K562 (cell line): ENCODE measurements around the gene FAM89B. TPM values are rescaled to one million over a fixed set of nuclear protein-coding genes. Genes with fewer than 3 reads are reported as not detected.

Source experiments
- ATAC-seq: fragments of 200-7000 bp; cut with Tn5 transposase; 3 replicates; pipeline ENCODE4 v1.9.1; 2020; ENCODE audit warnings: moderate library complexity
- BruUV-seq: library from RNA; stranded (reverse); fragments of 400-500 nt; replicated peaks from 2 replicates; lab custom pipeline; 2021; lab: Mats Ljungman, UMichigan
- CTCF ChIA-PET: fragments of 300-600 bp; formaldehyde crosslinking; extraction: SDS; loops from one replicate; lab custom pipeline; 2021; ENCODE audit warnings: low intra/inter-chr PET ratio; lab: Yijun Ruan, JAX
- POLR2A ChIA-PET: fragments of 300-600, 350-650 bp; sonication (Branson Sonifier 250); formaldehyde crosslinking; extraction: SDS; loops from one replicate; lab custom pipeline; 2021; ENCODE audit warnings: antibody characterized with exemption, inconsistent platforms; lab: Yijun Ruan, JAX
- DNase-seq, 4 experiments: peaks; one replicate each; pipeline versions ENCODE4 v3.0.0 to v3.0.0-alpha.2; 2011 to 2018; ENCODE audit warnings: low spot score in 3 of 4, mixed read lengths in 3 of 4; ENCODE audit errors: extremely low read depth in 1 of 4
- FAIRE-seq: peaks from 2 replicates; lab custom pipeline; 2011; peaks lifted over from hg19 to GRCh38; lab: Jason Lieb, UNC
- H2AFZ ChIP-seq: 2 replicates; pipeline ENCODE4 v1.6.0; 2011; ENCODE audit warnings: low read depth, low read length, control low read depth, inconsistent platforms
- H3K27ac ChIP-seq: fragments of 200-600 bp; 3 replicates; pipeline ENCODE4 v1.8.0; 2011; ENCODE audit warnings: low read depth, mild to moderate bottlenecking, control low read depth, inconsistent platforms, low read length, moderate library complexity, mixed read lengths; ENCODE audit errors: extremely low read depth
- H3K27me3 ChIP-seq, 2 experiments: fragments of 300-600 bp in 1 of 2; 2 replicates in 1 of 2; 3 replicates in 1 of 2; pipeline versions ENCODE4 v1.6.0 to v1.8.0; 2011; ENCODE audit warnings: inconsistent platforms in 2 of 2, low read length in 2 of 2, mild to moderate bottlenecking in 1 of 2, mixed read lengths in 1 of 2, moderate library complexity in 1 of 2; ENCODE audit not compliant: control insufficient read depth in 2 of 2, insufficient read depth in 2 of 2
- H3K36me3 ChIP-seq: fragments of 300-600 bp; 3 replicates; pipeline ENCODE4 v1.8.0; 2011; ENCODE audit warnings: mild to moderate bottlenecking, low read length, inconsistent platforms; ENCODE audit not compliant: control insufficient read depth, insufficient read depth
- H3K4me1 ChIP-seq, 2 experiments: fragments of 200-600 bp in 1 of 2; replicated peaks in 1 of 2; 2 replicates in 1 of 2; 3 replicates in 1 of 2; pipeline versions ENCODE4 v1.5.1 to v1.8.0; 2011; ENCODE audit warnings: inconsistent platforms in 2 of 2, low read length in 2 of 2, mild to moderate bottlenecking in 1 of 2, mixed read lengths in 1 of 2, moderate library complexity in 1 of 2; ENCODE audit not compliant: control insufficient read depth in 2 of 2, insufficient read depth in 2 of 2
- H3K4me2 ChIP-seq: 2 replicates; pipeline ENCODE4 v1.6.1; 2011; ENCODE audit warnings: low read length, control low read depth, inconsistent platforms, mixed read lengths; ENCODE audit not compliant: insufficient read depth
- H3K4me3 ChIP-seq: fragments of 200-600 bp; sonication (generic), shearing (Covaris generic); 2 replicates; pipeline ENCODE4 v1.5.1; 2016; ENCODE audit warnings: control low read depth, inconsistent platforms
- H3K79me2 ChIP-seq: fragments of 200-600 bp; 3 replicates; pipeline ENCODE4 v1.8.0; 2011; ENCODE audit warnings: low read length, inconsistent platforms; ENCODE audit not compliant: control insufficient read depth, insufficient read depth
- H3K9ac ChIP-seq, 2 experiments: 2 replicates each; pipeline versions ENCODE4 v1.6.0 to v1.6.1; 2011; ENCODE audit warnings: low read depth in 2 of 2, low read length in 2 of 2, control low read depth in 1 of 2, inconsistent platforms in 1 of 2, mild to moderate bottlenecking in 1 of 2, mixed read lengths in 1 of 2; ENCODE audit not compliant: insufficient read depth in 1 of 2
- H3K9me1 ChIP-seq: one replicate; pipeline ENCODE4 v1.6.0; 2011; ENCODE audit warnings: inconsistent platforms, mild to moderate bottlenecking, low read length, moderate library complexity; ENCODE audit not compliant: control insufficient read depth, insufficient read depth
- H3K9me3 ChIP-seq: replicated peaks from 2 replicates; pipeline ENCODE4 v1.5.1; 2011; ENCODE audit warnings: low read depth, low read length, inconsistent platforms; ENCODE audit not compliant: control insufficient read depth, insufficient read depth
- H4K20me1 ChIP-seq: replicated peaks from 2 replicates; pipeline ENCODE4 v1.6.1; 2011; ENCODE audit warnings: low read length, inconsistent platforms, mixed read lengths; ENCODE audit not compliant: control insufficient read depth, insufficient read depth
- EP300 ChIP-seq: IDR thresholded peaks from 2 replicates; pipeline ENCODE4 v1.6.1; 2012; ENCODE audit warnings: low read length, improper control_type of control experiment
- GATAD2B ChIP-seq: fragments of 450-650 bp; IDR thresholded peaks from 2 replicates; pipeline ENCODE4 v1.6.1; 2017; ENCODE audit warnings: mild to moderate bottlenecking, borderline replicate concordance
- HCFC1 ChIP-seq: IDR thresholded peaks from 2 replicates; pipeline ENCODE4 v1.6.1; 2012; ENCODE audit warnings: low read depth, low read length, improper control_type of control experiment
- HNRNPK ChIP-seq: fragments of 200-400 bp; formaldehyde crosslinking; IDR thresholded peaks from one replicate; pipeline ENCODE4 v1.6.1; 2018; ENCODE audit warnings: mild to moderate bottlenecking, low read depth, low read length; ENCODE audit not compliant: poor library complexity, severe bottlenecking
- KAT7 ChIP-seq: sonication (generic); formaldehyde crosslinking; IDR thresholded peaks from 2 replicates; pipeline ENCODE4 v1.8.0; 2022; ENCODE audit warnings: missing genetic modification reagents, mild to moderate bottlenecking, borderline replicate concordance
- MYC ChIP-seq, 2 experiments: fragments of 250-450 bp in 1 of 2; sonication (Bioruptor Pico) in 1 of 2; IDR thresholded peaks; 2 replicates each; pipeline versions ENCODE4 v1.5.1 to v1.6.1; 2012 to 2021; ENCODE audit warnings: low read depth in 2 of 2, borderline replicate concordance in 1 of 2, improper control_type of control experiment in 1 of 2, low read length in 1 of 2, mild to moderate bottlenecking in 1 of 2, moderate library complexity in 1 of 2
- NCOA1 ChIP-seq: fragments of 450-650 bp; IDR thresholded peaks from 2 replicates; pipeline ENCODE4 v1.6.1; 2016; ENCODE audit warnings: low read depth
- OTX1 ChIP-seq: fragments of 450-650 bp; formaldehyde crosslinking; IDR thresholded peaks from 2 replicates; pipeline ENCODE4 v1.4.0; 2022; ENCODE audit warnings: mild to moderate bottlenecking
- PHF21A ChIP-seq: fragments of 450-650 bp; IDR thresholded peaks from 2 replicates; pipeline ENCODE4 v1.6.1; 2017; ENCODE audit warnings: low read depth, borderline replicate concordance
- POLR2A ChIP-seq: fragments of 450-650 bp; conservative IDR thresholded peaks from 2 replicates; pipeline ENCODE4 v1.6.1; 2016
- SIN3A ChIP-seq, 2 experiments: fragments of 150-350 bp in 1 of 2; IDR thresholded peaks; 2 replicates each; pipeline ENCODE4 v1.6.1; 2011 to 2016; ENCODE audit warnings: borderline replicate concordance in 2 of 2, low read depth in 2 of 2, low read length in 2 of 2, mild to moderate bottlenecking in 2 of 2, moderate library complexity in 2 of 2; ENCODE audit not compliant: control insufficient read depth in 1 of 2
- SIN3B ChIP-seq: fragments of 450-650 bp; IDR thresholded peaks from 2 replicates; pipeline ENCODE4 v1.6.1; 2017; ENCODE audit warnings: low read depth, mild to moderate bottlenecking, moderate library complexity
- SMARCA4 ChIP-seq: fragments of 450-650 bp; IDR thresholded peaks from 2 replicates; pipeline ENCODE4 v1.6.1; 2016
- TCF7 ChIP-seq: sonication (generic); IDR thresholded peaks from 2 replicates; pipeline ENCODE4 v1.6.1; 2016; ENCODE audit warnings: antibody characterized with exemption, borderline replicate concordance
- TRIM28 ChIP-seq: fragments of 450-650 bp; IDR thresholded peaks from 2 replicates; pipeline ENCODE4 v1.6.1; 2017
- ZNF134 ChIP-seq: fragments of 250-450 bp; sonication (Bioruptor Pico); conservative IDR thresholded peaks from 2 replicates; pipeline ENCODE4 v1.4.0; 2020
- ZNF75A ChIP-seq: fragments of 450-650 bp; formaldehyde crosslinking; IDR thresholded peaks from 2 replicates; pipeline ENCODE4 v1.4.0; 2020; ENCODE audit warnings: mild to moderate bottlenecking
- WGBS: fragments of 100-300 bp; shearing (Covaris generic); methylation state at CpG from one replicate; pipeline ENCODE4 v1.1.6; 2016; ENCODE audit warnings: low coverage, mixed read lengths; ENCODE audit not compliant: insufficient coverage; ENCODE audit errors: missing lambda C conversion rate; 5-methylcytosine and 5-hydroxymethylcytosine counted together
- in situ Hi-C: fragments of 300-500 bp; cut with MboI; formaldehyde crosslinking; loops from 4 replicates; pipeline ENCODE4 v1.15.0; 2018; ENCODE audit warnings: inconsistent platforms, mixed read lengths
- intact Hi-C: fragments of 100-400 bp; cut with micrococcal nuclease; formaldehyde crosslinking; loops from 2 replicates; pipeline ENCODE4 v1.14.2; 2022
- polyA plus RNA-seq, 8 experiments: library from polyadenylated mRNA; depleted of rRNA in 4 of 8; stranded (reverse) in 5 of 8; unstranded in 3 of 8; fragments of >200 nt; fragmentation: Nextera tagmentation in 2 of 8; fragmentation: Illumina TruSeq in 1 of 8; extraction: Ambion mirVana in 2 of 8; extraction: Trizol in 1 of 8; gene quantifications; 2 replicates each; pipeline versions ENCODE4 v1.2.1 to v1.2.3, GENCODE V29; 2011 to 2014; ENCODE audit warnings: inconsistent platforms in 1 of 8, missing spikeins in 1 of 8
- total RNA-seq, 7 experiments: library from RNA; depleted of rRNA in 6 of 7; stranded (reverse); fragments of >200 nt in 6 of 7; fragmentation: Illumina TruSeq in 2 of 7; extraction: Trizol in 2 of 7; gene quantifications; 2 replicates each; pipeline versions ENCODE4 v1.2.1 to v1.2.3, GENCODE V29; 2011 to 2021; ENCODE audit warnings: low replicate concordance in 1 of 7
- TF ChIP-seq, protein P1 (sequence below): fragments of 250-450 bp; sonication (Bioruptor Pico); IDR thresholded peaks from 2 replicates; pipeline ENCODE4 v1.4.0; 2020; ENCODE audit warnings: mild to moderate bottlenecking, moderate library complexity, borderline replicate concordance

FAM89B gene
- total and polyA plus RNA-seq, 9 of the 15 experiments (the other 6 are each of a cell fraction or from before 2014, with no cell fraction given): 0.32 to 27.6 (median 11.9) TPM

DNA sequence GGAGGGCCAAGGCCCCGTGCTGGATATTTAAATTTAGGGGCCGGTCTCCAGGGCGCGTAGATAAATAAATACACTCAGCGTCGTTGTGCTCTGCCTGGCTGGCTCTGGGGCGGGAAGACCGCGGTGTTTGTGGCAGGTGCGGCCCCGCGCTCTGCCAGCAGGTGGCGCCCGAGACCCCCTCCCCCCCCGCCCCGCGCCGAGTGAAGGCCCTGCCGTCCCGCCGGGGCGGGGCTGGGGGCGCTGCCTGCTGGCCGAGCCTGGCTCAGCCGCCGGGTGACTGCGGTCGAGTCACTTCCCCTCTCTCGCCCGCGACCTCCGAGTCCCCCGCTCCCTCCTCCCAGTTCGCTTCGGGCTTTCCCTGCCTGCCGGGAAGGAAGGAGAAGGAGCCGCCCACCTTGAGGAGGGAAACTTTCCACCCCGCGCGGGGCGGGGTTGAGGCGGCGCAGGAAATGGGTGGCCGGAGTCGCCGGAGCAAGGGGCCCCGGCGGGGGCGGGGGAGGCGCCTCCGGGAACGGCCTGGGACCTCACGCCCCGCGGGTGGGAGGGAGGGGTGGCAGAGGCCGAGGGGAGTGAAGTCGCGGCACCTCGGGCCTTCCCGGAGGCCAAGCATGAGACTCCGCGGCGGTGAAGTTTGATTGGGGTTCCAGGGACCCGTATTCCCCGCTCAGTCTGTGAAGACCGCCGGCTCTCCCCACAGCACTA lies 1.9 kb downstream of the FAM89B start (continued):
- TF ChIP-seq GATAD2B (peak; percentile 85), EP300 (0 out of 2 replicates have a peak, but pooled peaks have one; percentile 24), MYC (IDR thresholded peaks at IDR 0.05; ENCODE audit: low read depth, low read length) (peak; percentile 56; the same call in 1 of the 2 replicates), MYC (CRISPR knock-in tag; IDR thresholded peaks at IDR 0.05; ENCODE audit: borderline replicate concordance, low read depth) (no peak), SIN3B (0 out of 2 replicates have a peak, but pooled peaks have one; percentile 21), HNRNPK (peak; percentile 84), TRIM28 (0 out of 2 replicates have a peak, but pooled peaks have one; percentile 13), SIN3A (IDR thresholded peaks at IDR 0.05; ENCODE audit: borderline replicate concordance in 2 of 2, control insufficient read depth in 1 of 2, low read depth in 2 of 2, low read length in 2 of 2) (peak; percentile 58 to 72; a peak in 2 of 4 replicates)

DNA sequence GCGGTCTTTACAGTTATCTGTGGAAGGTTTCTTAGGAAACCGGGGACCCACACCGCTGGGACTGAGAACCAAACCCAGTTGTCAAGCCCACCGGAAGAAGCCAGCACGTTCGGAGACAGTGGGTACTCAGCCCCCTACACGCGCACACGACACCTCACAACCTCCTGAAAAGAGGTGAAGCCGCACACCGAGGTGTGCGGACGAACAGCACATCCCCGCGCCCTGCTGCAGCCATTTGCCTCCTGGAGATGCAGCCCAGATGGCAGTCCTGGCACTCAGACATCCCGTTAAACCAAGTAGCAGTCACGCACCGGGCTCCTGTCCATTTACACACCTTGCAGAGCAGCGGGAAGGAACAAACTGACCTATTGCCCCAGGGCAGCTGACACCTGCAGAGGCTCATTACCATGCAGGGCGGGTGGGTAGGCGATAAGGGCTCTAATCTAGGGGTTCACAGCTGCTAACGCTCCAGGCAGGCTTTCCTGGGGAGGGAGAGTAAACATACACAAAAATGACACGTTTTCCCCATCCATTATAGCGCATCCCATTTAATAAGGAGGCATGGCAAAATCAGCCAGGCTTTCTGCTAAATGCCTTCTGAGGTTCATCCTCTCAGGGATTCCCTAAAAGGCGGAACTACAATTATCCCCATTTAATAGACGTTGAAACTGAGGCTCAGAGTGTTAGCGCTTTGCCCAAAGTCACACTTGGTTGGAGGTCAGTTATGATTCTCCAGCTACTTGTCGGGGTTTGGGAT lies 2.7 kb downstream of the FAM89B start:
- intact Hi-C loops (loop anchor here (1.0 to 5.0 kb wide), 5 partner anchors 13 to 103 kb away; partner anchors contain the start of genes MAP3K11, SCYL1 and SIPA1), in situ Hi-C loops (no loop called here)
- peak overlapping the region; percentile 88 for H3K4me3 ChIP-seq
- no peaks in the 10 kb centered on the region for H3K9me3 ChIP-seq
- FAIRE-seq (peak; percentile 98), ATAC-seq (peak; percentile 13), DNase-seq (peak in 2 of 4 experiments; percentile 88 to 92)
- 2% methylated on average over 25 of the region's 28 CpGs for WGBS
- H3K79me2 ChIP-seq: peaks cover 68% of the 10 kb centered on the region
- ChIA-PET CTCF (interaction anchor here (0.5 to 6.5 kb wide), 2 partner anchors 34 to 299 kb away, joined by 3 to 63 read pairs; no protein-coding TSS in a partner anchor), POLR2A (interaction anchor here (0.7 to 1.8 kb wide), 10 partner anchors 9 to 275 kb away, joined by 3 to 14 read pairs (median 3); partner anchors contain the start of gene MALAT1)
- H3K27me3 ChIP-seq: no peaks in the 10 kb centered on the region; a peak in 1 of 5 replicates
- H3K4me2 ChIP-seq: peak overlapping the region; percentile 96
- H2AFZ ChIP-seq: peak overlapping the region; percentile 65
- peak overlapping the region; percentile 89 for H3K27ac ChIP-seq
- H3K4me1 ChIP-seq: peaks cover 57 to 91% of the 10 kb centered on the region in 2 experiments
- H3K36me3 ChIP-seq: peaks cover 39% of the 10 kb centered on the region
- peaks cover 5% of the 10 kb centered on the region for H3K9me1 ChIP-seq
- no TSS peak for BruUV-seq
- peak overlapping the region; percentile 66 to 85 for H3K9ac ChIP-seq
- H4K20me1 ChIP-seq: peaks cover 6% of the 10 kb centered on the region
- TF ChIP-seq PHF21A (no peak), NCOA1 (no peak; the same call in 1 of the 2 replicates), OTX1 (no peak), ZNF75A (CRISPR knock-in tag) (no peak), KAT7 (CRISPR knock-in tag) (no peak), TCF7 (no peak; the same call in 1 of the 2 replicates), SMARCA4 (peak; percentile 81), HCFC1 (no peak), POLR2A (peak; percentile 67), ZNF134 (CRISPR knock-in tag) (no peak)
- TF ChIP-seq, protein P1, sequence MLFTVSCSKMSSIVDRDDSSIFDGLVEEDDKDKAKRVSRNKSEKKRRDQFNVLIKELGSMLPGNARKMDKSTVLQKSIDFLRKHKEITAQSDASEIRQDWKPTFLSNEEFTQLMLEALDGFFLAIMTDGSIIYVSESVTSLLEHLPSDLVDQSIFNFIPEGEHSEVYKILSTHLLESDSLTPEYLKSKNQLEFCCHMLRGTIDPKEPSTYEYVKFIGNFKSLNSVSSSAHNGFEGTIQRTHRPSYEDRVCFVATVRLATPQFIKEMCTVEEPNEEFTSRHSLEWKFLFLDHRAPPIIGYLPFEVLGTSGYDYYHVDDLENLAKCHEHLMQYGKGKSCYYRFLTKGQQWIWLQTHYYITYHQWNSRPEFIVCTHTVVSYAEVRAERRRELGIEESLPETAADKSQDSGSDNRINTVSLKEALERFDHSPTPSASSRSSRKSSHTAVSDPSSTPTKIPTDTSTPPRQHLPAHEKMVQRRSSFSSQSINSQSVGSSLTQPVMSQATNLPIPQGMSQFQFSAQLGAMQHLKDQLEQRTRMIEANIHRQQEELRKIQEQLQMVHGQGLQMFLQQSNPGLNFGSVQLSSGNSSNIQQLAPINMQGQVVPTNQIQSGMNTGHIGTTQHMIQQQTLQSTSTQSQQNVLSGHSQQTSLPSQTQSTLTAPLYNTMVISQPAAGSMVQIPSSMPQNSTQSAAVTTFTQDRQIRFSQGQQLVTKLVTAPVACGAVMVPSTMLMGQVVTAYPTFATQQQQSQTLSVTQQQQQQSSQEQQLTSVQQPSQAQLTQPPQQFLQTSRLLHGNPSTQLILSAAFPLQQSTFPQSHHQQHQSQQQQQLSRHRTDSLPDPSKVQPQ: no peak
